ENCODE data around the gene SCGB1C1. TPM values are rescaled to one million over a fixed set of nuclear protein-coding genes. Genes with fewer than 3 reads are reported as not detected.
"Not testable (repeated sequence)": the region's sequence is repeated elsewhere in the genome, so short reads cannot be mapped to it uniquely, and the experiment has no call there.

Gene SCGB1C1
- polyA plus RNA-seq, 1 experiment = not detected

DNA sequence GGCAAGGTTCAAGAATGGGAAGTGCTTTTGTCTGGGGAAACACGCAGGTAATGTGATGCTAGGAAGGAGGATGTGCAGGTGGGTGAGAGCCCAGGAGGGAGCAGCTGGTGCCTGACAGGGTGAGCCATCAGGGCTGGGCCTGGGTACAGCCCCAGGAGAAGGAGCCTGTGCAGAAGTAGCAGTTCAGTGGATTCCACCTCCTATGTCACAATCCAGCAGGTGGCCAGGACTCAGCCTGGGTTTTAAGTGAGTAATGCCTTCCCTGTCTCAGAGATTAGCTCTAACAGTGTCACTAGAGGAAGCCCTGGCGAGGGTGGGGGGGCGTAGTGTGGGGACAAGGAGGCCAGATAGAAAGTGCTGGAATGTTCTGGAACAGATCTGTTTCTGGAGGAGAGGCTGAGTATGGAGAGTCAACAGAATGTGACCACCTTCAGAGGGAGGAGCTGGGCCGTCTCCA is 22.7 kb downstream of the SCGB1C1 start:
- H3K27me3 ChIP-seq (ENCODE audit: control insufficient read depth, insufficient read depth, low read length) = no peaks in the 10 kb centered on the region
- POLR2A ChIA-PET = no interaction called here

DNA sequence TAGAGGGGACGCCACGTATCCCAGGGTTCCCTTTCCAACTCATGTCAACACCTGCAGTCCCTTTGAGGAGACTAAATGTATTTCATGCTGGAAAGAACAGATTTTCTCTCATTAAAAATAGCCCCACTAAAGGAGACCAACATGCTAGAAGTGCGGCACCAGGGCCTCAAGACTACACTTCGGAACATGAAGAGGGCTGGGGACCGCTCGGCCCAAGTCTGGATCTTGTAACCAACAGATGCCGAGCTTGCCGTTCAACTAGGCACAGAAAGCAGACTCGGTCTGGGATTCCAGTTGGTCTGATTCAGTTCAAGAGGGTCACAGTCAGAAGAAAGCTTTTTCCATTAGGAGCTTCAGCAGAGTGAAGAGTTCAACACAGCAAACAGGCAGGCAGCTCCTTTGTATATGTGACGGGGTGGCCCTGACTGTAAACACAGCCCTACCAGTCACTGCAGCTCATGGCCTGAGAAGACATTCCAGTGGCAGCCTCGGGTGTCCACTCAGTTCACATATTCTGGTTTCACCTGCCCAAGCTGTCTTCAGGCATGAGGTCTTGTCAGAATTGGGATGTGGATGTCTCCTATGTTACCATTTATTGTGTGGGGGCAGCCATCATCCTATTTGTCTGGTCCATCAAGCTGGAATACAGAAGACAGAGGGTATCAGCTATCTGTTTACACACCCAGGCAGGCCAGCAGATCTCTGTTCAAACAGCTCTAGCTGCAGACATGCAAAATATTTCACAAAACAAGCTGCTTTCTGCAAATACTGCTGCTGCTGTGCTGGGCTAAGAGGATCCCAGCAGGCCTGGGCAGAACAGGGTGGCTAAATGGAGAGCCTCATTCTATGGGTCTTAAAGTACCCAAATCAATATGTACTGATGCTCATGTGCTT is 23.4 kb downstream of the SCGB1C1 start:
- Histone ChIP-seq H3K36me3 (ENCODE audit: control insufficient read depth, insufficient read depth, low read length) (peaks cover 39% of the 10 kb centered on the region), H3K27me3 (ENCODE audit: control insufficient read depth, insufficient read depth, low read length) (no peaks in the 10 kb centered on the region), H3K4me3 (ENCODE audit: low read depth, low read length) (no peak overlapping the region)
- TF ChIP-seq, protein P1, sequence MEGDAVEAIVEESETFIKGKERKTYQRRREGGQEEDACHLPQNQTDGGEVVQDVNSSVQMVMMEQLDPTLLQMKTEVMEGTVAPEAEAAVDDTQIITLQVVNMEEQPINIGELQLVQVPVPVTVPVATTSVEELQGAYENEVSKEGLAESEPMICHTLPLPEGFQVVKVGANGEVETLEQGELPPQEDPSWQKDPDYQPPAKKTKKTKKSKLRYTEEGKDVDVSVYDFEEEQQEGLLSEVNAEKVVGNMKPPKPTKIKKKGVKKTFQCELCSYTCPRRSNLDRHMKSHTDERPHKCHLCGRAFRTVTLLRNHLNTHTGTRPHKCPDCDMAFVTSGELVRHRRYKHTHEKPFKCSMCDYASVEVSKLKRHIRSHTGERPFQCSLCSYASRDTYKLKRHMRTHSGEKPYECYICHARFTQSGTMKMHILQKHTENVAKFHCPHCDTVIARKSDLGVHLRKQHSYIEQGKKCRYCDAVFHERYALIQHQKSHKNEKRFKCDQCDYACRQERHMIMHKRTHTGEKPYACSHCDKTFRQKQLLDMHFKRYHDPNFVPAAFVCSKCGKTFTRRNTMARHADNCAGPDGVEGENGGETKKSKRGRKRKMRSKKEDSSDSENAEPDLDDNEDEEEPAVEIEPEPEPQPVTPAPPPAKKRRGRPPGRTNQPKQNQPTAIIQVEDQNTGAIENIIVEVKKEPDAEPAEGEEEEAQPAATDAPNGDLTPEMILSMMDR (IDR thresholded peaks at IDR 0.05; ENCODE audit: insufficient read depth, low read depth, low read length) = no peak
- ChIA-PET POLR2A (no interaction called here), CTCF (interaction anchor here (0.9 to 1.6 kb wide), 4 partner anchors 13 to 148 kb away, joined by 3 read pairs; no protein-coding TSS in a partner anchor)
- no peak for DNase-seq (ENCODE audit: low read depth)

More for the DNA sequence above, 22.7 kb downstream of the SCGB1C1 start:
- H3K36me3 ChIP-seq (ENCODE audit: control insufficient read depth, insufficient read depth, low read length) = peaks cover 46% of the 10 kb centered on the region
- no peak for DNase-seq (ENCODE audit: low read depth)
- CTCF ChIA-PET = interaction anchor here (1.1 to 1.2 kb wide), 2 partner anchors 20 to 149 kb away, joined by 3 read pairs; no protein-coding TSS in a partner anchor
- TF ChIP-seq, protein P1 (IDR thresholded peaks at IDR 0.05; ENCODE audit: insufficient read depth, low read depth, low read length) = no peak
- no peak overlapping the region for H3K4me3 ChIP-seq (ENCODE audit: low read depth, low read length)

DNA sequence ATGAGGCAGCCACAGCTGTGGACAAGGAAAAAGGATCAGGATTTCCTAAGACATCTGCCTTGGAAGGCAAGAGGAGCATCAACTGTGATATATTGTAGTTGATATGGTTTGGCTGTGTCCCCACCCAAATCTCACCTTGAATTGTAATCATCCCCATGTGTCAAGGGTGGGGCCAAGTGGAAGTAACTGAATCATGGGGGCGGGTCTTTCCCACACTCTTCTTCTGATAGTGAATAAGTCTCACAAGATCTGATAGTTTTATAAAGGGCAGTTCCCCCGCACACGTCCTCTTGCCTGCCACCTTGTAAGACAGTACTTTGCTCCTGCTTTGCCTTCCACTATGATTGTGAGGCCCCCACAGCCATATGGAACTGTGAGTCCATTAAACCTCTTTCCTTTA is 24.8 kb downstream of the SCGB1C1 start:
- H3K36me3 ChIP-seq (ENCODE audit: control insufficient read depth, insufficient read depth, low read length) = peaks cover 25% of the 10 kb centered on the region
- no peak overlapping the region for H3K4me3 ChIP-seq (ENCODE audit: low read depth, low read length)
- CTCF ChIA-PET = interaction anchor here (1.6 kb wide), 1 partner anchor 146 kb away, joined by 3 read pairs; no protein-coding TSS in a partner anchor
- POLR2A ChIA-PET = no interaction called here
- DNase-seq (ENCODE audit: low read depth) = no peak
- no peaks in the 10 kb centered on the region for H3K27me3 ChIP-seq (ENCODE audit: control insufficient read depth, insufficient read depth, low read length)
- TF ChIP-seq, protein P1 (IDR thresholded peaks at IDR 0.05; ENCODE audit: insufficient read depth, low read depth, low read length) = no peak

DNA sequence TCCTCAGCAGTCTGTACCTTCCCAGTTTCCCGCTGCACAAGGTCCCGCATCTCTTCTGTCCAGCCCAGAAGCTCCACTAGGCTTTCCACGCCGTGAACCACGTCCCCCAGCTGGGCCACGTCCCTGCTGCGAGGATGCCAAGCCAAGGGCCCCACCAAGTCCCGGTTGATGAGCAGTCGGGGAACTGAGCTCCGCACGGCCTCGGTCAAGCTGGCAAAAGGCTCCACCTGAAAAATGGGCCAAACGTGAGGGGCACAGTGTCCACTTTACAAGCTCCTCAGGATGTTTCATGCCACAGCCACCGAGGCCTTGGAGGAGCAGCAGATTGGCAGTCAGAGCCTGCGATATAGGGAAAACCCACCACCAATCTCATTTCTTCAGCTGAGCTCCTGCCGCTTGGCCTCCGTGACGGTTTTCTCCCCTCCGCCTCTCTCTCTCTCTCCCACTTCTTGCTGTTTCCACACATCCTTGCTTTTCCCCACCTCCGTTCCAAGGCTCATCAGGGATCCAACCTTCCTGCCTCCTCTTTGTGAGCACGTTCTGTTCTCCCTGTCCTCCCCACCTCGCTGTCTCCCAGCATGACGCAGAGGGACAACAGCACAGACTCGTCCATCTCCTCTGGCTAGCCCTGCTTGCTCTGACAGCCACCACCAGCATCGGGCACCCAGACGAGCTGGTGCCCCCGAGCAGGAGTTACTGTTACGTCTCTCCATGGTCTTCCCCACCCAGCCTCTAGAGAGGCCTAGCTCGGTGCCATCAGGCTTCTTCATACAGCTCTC is 26.1 kb downstream of the SCGB1C1 start:
- ChIA-PET CTCF (no interaction called here), POLR2A (no interaction called here)
- no peak for DNase-seq (ENCODE audit: low read depth)
- Histone ChIP-seq H3K27me3 (ENCODE audit: control insufficient read depth, insufficient read depth, low read length) (no peaks in the 10 kb centered on the region), H3K4me3 (ENCODE audit: low read depth, low read length) (no peak overlapping the region), H3K36me3 (ENCODE audit: control insufficient read depth, insufficient read depth, low read length) (peaks cover 16% of the 10 kb centered on the region)
- TF ChIP-seq, protein P1 (IDR thresholded peaks at IDR 0.05; ENCODE audit: insufficient read depth, low read depth, low read length) = no peak

DNA sequence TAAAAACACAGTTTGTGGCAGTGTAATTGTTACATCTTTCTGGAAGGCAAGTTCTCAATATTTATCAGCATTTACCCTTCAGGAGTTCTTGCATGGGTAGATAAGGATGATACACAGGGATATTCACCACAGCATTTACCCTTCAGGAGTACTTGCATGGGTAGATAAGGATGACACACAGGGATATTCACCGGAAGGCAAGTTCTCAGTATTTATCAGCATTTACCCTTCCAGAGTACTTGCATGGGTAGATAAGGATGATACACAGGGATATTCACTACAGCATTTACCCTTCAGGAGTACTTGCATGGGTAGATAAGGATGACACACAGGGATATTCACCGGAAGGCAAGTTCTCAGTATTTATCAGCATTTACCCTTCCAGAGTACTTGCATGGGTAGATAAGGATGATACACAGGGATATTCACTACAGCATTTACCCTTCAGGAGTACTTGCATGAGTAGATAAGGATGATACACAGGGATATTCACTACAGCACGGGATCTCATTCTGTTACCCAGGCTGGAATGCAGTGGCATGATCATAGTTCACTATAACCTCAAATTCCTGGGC is 27.9 kb downstream of the SCGB1C1 start:
- POLR2A ChIA-PET; H3K4me3 ChIP-seq (ENCODE audit: low read depth, low read length); H3K27me3 ChIP-seq (ENCODE audit: control insufficient read depth, insufficient read depth, low read length); H3K36me3 ChIP-seq (ENCODE audit: control insufficient read depth, insufficient read depth, low read length); DNase-seq (ENCODE audit: low read depth); CTCF ChIA-PET: not testable (repeated sequence)

All from BJ (cell line).